Fibroblast of lung (primary cell): Measurements from ENCODE around the gene ASAP3.

ENCODE experiments used
- EZH2 ChIP-seq: IDR thresholded peaks from 2 replicates; pipeline ENCODE4 v1.5.1; 2012; ENCODE audit warnings: low read length, control low read depth, mild to moderate bottlenecking; ENCODE audit errors: missing control alignments
- TF ChIP-seq, protein P1 (sequence below), 2 donors: IDR thresholded peaks in 1 of 2; conservative IDR thresholded peaks in 1 of 2; 1 replicate in 1 of 2; 2 replicates in 1 of 2; pipeline ENCODE4 v1.5.1; 2011 to 2012; ENCODE audit warnings: low read length in 2 of 2, control low read depth in 1 of 2, inconsistent platforms in 1 of 2, low read depth in 1 of 2, mild to moderate bottlenecking in 1 of 2

DNA sequence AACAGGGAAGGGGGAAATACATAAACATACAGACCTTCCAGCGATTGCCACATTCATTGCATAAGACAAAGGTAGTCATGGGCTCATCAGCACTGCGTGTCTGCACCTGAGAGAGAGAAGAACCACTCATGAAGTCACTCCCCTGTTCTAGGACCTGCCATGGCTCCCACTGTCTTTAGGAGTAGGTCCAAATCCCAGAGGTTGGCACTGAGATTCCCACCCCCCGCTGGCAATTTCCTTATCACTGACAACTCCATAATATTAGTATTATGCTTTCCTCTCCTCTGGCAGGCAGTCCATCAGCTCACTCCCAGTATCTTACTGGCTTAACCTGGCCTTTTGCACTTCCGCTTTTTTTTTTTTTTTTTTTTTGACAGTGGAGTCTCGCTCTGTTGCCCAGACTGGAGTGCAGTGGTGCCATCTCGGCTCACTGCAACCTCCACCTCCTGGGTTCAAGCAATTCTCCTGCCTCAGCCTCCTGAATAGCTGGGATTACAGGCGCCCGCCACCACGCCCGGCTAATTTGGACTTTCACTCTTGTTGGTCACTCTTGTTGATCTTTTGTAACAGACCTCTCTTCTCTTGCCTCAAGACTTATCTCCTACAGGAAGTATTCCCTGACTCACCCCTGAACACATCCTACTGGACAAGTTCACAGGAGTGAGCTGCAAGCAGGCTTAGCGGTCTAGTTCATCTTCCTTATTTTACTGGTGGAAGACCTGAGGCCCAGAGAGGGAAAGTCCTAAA lies 99.5 kb downstream of the ASAP3 start:
- TF ChIP-seq, protein P1, sequence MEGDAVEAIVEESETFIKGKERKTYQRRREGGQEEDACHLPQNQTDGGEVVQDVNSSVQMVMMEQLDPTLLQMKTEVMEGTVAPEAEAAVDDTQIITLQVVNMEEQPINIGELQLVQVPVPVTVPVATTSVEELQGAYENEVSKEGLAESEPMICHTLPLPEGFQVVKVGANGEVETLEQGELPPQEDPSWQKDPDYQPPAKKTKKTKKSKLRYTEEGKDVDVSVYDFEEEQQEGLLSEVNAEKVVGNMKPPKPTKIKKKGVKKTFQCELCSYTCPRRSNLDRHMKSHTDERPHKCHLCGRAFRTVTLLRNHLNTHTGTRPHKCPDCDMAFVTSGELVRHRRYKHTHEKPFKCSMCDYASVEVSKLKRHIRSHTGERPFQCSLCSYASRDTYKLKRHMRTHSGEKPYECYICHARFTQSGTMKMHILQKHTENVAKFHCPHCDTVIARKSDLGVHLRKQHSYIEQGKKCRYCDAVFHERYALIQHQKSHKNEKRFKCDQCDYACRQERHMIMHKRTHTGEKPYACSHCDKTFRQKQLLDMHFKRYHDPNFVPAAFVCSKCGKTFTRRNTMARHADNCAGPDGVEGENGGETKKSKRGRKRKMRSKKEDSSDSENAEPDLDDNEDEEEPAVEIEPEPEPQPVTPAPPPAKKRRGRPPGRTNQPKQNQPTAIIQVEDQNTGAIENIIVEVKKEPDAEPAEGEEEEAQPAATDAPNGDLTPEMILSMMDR (conservative IDR thresholded peaks at IDR 0.05 in 1 of 2, IDR thresholded peaks at IDR 0.05 in 1 of 2; ENCODE audit: low read depth in 1 of 2, low read length in 2 of 2): no peak
- no peak for TF ChIP-seq EZH2
